Measurements from ENCODE around the gene LYZL4.

LYZL4 gene

GRCh38 chr3:42377681-42378080 is 32.7 kb downstream of the LYZL4 start:
- in situ Hi-C loops (cut with MboI; ENCODE audit: low sequenced_read_pairs, unreplicated experiment): no loop called here
- no peak for DNase-seq (ENCODE audit: low spot score)
- TF ChIP-seq CTCF (IDR thresholded peaks at IDR 0.05; ENCODE audit: borderline replicate concordance, control extremely low read depth, extremely low read depth, insufficient read depth, missing control alignments): no peak

GRCh38 chr3:42376344-42376798 is 34.0 kb downstream of the LYZL4 start:
- no peak for DNase-seq (ENCODE audit: low spot score)
- in situ Hi-C loops (cut with MboI; ENCODE audit: low sequenced_read_pairs, unreplicated experiment): no loop called here
- TF ChIP-seq CTCF (IDR thresholded peaks at IDR 0.05; ENCODE audit: borderline replicate concordance, control extremely low read depth, extremely low read depth, insufficient read depth, missing control alignments): no peak

DNA sequence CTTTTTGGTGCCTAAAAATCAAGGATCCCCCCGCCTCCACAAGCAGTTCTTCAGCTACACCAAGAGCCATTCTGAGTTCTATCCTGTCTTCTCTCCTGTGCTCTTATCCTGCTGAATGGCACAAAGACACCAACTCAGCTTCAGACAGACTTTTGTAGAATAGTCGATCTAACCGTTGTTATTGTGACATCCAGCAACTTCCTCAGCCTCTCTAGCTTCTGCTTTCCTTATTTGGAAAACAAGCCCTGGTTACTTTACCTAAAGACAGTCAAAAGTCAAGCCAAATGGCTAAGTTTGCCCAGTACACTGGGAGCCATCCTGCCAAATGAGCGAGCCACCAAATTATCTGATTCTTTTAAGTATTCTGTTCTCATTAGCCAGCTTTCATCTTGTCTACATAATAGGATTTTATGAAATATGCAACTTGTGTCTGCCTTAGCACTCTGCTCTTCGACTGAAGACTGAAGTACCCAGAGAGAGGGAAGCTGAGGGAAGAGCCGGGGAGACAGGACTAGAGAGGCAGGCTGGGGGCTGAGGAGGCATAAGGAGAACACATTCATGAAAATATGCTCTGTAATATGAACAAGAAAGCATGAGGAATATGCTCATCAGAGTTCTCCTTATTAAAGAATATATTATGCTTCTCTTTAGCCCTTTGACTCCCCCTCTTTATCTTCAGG is 35.1 kb downstream of the LYZL4 start:
- DNase-seq (ENCODE audit: low spot score): no peak
- in situ Hi-C loops (cut with MboI; ENCODE audit: low sequenced_read_pairs, unreplicated experiment): no loop called here
- no peak for TF ChIP-seq CTCF (IDR thresholded peaks at IDR 0.05; ENCODE audit: borderline replicate concordance, control extremely low read depth, extremely low read depth, insufficient read depth, missing control alignments)

DNA sequence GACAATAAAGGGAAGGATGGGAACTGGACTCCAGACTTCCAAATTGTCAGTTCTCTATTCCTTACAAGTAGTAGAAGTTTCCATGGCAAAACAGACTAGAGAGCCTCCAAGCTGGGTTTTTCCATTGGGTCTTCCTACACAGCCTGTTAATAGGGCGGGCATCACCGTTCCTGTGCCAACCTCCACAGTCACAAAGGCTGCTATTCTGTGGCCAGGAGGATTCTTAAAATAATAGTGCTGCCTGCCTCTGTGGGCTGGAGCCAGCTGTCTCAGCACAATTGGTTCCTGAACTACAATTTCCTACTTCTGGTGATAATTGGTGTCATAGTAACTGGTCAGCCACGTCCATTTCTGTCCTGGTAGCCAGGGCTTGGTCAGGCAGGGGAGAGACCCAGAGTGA is 38.6 kb downstream of the LYZL4 start:
- in situ Hi-C loops (cut with MboI; ENCODE audit: low sequenced_read_pairs, unreplicated experiment): no loop called here
- TF ChIP-seq CTCF (IDR thresholded peaks at IDR 0.05; ENCODE audit: borderline replicate concordance, control extremely low read depth, extremely low read depth, insufficient read depth, missing control alignments): no peak
- no peak for DNase-seq (ENCODE audit: low spot score)

- DNase-seq (ENCODE audit: low spot score): no peak
- in situ Hi-C loops (cut with MboI; ENCODE audit: low sequenced_read_pairs, unreplicated experiment): no loop called here
- TF ChIP-seq CTCF (IDR thresholded peaks at IDR 0.05; ENCODE audit: borderline replicate concordance, control extremely low read depth, extremely low read depth, insufficient read depth, missing control alignments): no peak
These were observed 40.6 kb downstream of the LYZL4 start for GRCh38 chr3:42369832-42370231.

GRCh38 chr3:42369304-42369703 is 41.1 kb downstream of the LYZL4 start:
- in situ Hi-C loops (cut with MboI; ENCODE audit: low sequenced_read_pairs, unreplicated experiment): no loop called here
- TF ChIP-seq CTCF (IDR thresholded peaks at IDR 0.05; ENCODE audit: borderline replicate concordance, control extremely low read depth, extremely low read depth, insufficient read depth, missing control alignments): no peak
- peak; percentile 34 for DNase-seq (ENCODE audit: low spot score)

All from GM13976 (cell line).